K562 (cell line): Measurements from ENCODE around the gene UBAP2. TPM values are rescaled to one million over a fixed set of nuclear protein-coding genes. Genes with fewer than 3 reads are reported as not detected.

Experiments used
- ATAC-seq: fragments of 200-7000 bp; cut with Tn5 transposase; 3 replicates; pipeline ENCODE4 v1.9.1; 2020; ENCODE audit warnings: moderate library complexity
- BruUV-seq: library from RNA; stranded (reverse); fragments of 400-500 nt; replicated peaks from 2 replicates; lab custom pipeline; 2021; lab: Mats Ljungman, UMichigan
- CTCF ChIA-PET: fragments of 300-600 bp; formaldehyde crosslinking; extraction: SDS; loops from one replicate; lab custom pipeline; 2021; ENCODE audit warnings: low intra/inter-chr PET ratio; lab: Yijun Ruan, JAX
- POLR2A ChIA-PET: fragments of 300-600, 350-650 bp; sonication (Branson Sonifier 250); formaldehyde crosslinking; extraction: SDS; loops from one replicate; lab custom pipeline; 2021; ENCODE audit warnings: antibody characterized with exemption, inconsistent platforms; lab: Yijun Ruan, JAX
- DNase-seq, 4 experiments: peaks; one replicate each; pipeline versions ENCODE4 v3.0.0 to v3.0.0-alpha.2; 2011 to 2018; ENCODE audit warnings: low spot score in 3 of 4, mixed read lengths in 3 of 4; ENCODE audit errors: extremely low read depth in 1 of 4
- FAIRE-seq: peaks from 2 replicates; lab custom pipeline; 2011; peaks lifted over from hg19 to GRCh38; lab: Jason Lieb, UNC
- H2AFZ ChIP-seq: 2 replicates; pipeline ENCODE4 v1.6.0; 2011; ENCODE audit warnings: low read depth, low read length, control low read depth, inconsistent platforms
- H3K27ac ChIP-seq: fragments of 200-600 bp; 3 replicates; pipeline ENCODE4 v1.8.0; 2011; ENCODE audit warnings: low read depth, mild to moderate bottlenecking, control low read depth, inconsistent platforms, low read length, moderate library complexity, mixed read lengths; ENCODE audit errors: extremely low read depth
- H3K27me3 ChIP-seq, 2 experiments: fragments of 300-600 bp in 1 of 2; 2 replicates in 1 of 2; 3 replicates in 1 of 2; pipeline versions ENCODE4 v1.6.0 to v1.8.0; 2011; ENCODE audit warnings: inconsistent platforms in 2 of 2, low read length in 2 of 2, mild to moderate bottlenecking in 1 of 2, mixed read lengths in 1 of 2, moderate library complexity in 1 of 2; ENCODE audit not compliant: control insufficient read depth in 2 of 2, insufficient read depth in 2 of 2
- H3K36me3 ChIP-seq: fragments of 300-600 bp; 3 replicates; pipeline ENCODE4 v1.8.0; 2011; ENCODE audit warnings: mild to moderate bottlenecking, low read length, inconsistent platforms; ENCODE audit not compliant: control insufficient read depth, insufficient read depth
- H3K4me1 ChIP-seq, 2 experiments: fragments of 200-600 bp in 1 of 2; replicated peaks in 1 of 2; 2 replicates in 1 of 2; 3 replicates in 1 of 2; pipeline versions ENCODE4 v1.5.1 to v1.8.0; 2011; ENCODE audit warnings: inconsistent platforms in 2 of 2, low read length in 2 of 2, mild to moderate bottlenecking in 1 of 2, mixed read lengths in 1 of 2, moderate library complexity in 1 of 2; ENCODE audit not compliant: control insufficient read depth in 2 of 2, insufficient read depth in 2 of 2
- H3K4me2 ChIP-seq: 2 replicates; pipeline ENCODE4 v1.6.1; 2011; ENCODE audit warnings: low read length, control low read depth, inconsistent platforms, mixed read lengths; ENCODE audit not compliant: insufficient read depth
- H3K4me3 ChIP-seq: fragments of 200-600 bp; sonication (generic), shearing (Covaris generic); 2 replicates; pipeline ENCODE4 v1.5.1; 2016; ENCODE audit warnings: control low read depth, inconsistent platforms
- H3K79me2 ChIP-seq: fragments of 200-600 bp; 3 replicates; pipeline ENCODE4 v1.8.0; 2011; ENCODE audit warnings: low read length, inconsistent platforms; ENCODE audit not compliant: control insufficient read depth, insufficient read depth
- H3K9ac ChIP-seq, 2 experiments: 2 replicates each; pipeline versions ENCODE4 v1.6.0 to v1.6.1; 2011; ENCODE audit warnings: low read depth in 2 of 2, low read length in 2 of 2, control low read depth in 1 of 2, inconsistent platforms in 1 of 2, mild to moderate bottlenecking in 1 of 2, mixed read lengths in 1 of 2; ENCODE audit not compliant: insufficient read depth in 1 of 2
- H3K9me1 ChIP-seq: one replicate; pipeline ENCODE4 v1.6.0; 2011; ENCODE audit warnings: inconsistent platforms, mild to moderate bottlenecking, low read length, moderate library complexity; ENCODE audit not compliant: control insufficient read depth, insufficient read depth
- H3K9me3 ChIP-seq: replicated peaks from 2 replicates; pipeline ENCODE4 v1.5.1; 2011; ENCODE audit warnings: low read depth, low read length, inconsistent platforms; ENCODE audit not compliant: control insufficient read depth, insufficient read depth
- H4K20me1 ChIP-seq: replicated peaks from 2 replicates; pipeline ENCODE4 v1.6.1; 2011; ENCODE audit warnings: low read length, inconsistent platforms, mixed read lengths; ENCODE audit not compliant: control insufficient read depth, insufficient read depth
- CHAMP1 ChIP-seq: fragments of 450-650 bp; IDR thresholded peaks from 2 replicates; pipeline ENCODE4 v1.6.1; 2016; ENCODE audit warnings: mild to moderate bottlenecking
- FIP1L1 ChIP-seq: fragments of 200-400 bp; formaldehyde crosslinking; IDR thresholded peaks from 2 replicates; pipeline ENCODE4 v1.6.1; 2018; ENCODE audit warnings: mild to moderate bottlenecking, low read depth, low read length; ENCODE audit not compliant: poor library complexity, severe bottlenecking
- MBD2 ChIP-seq: sonication (generic); IDR thresholded peaks from 2 replicates; pipeline ENCODE4 v1.6.1; 2016; ENCODE audit warnings: low read depth, borderline replicate concordance
- NBN ChIP-seq: fragments of 450-650 bp; IDR thresholded peaks from 2 replicates; pipeline ENCODE4 v1.6.1; 2016; ENCODE audit warnings: low read depth, mild to moderate bottlenecking
- PTRF ChIP-seq: fragments of 450-650 bp; IDR thresholded peaks from 2 replicates; pipeline ENCODE4 v1.6.1; 2016; ENCODE audit warnings: mild to moderate bottlenecking, missing genetic modification characterization, missing compliant biosample characterization
- RAD21 ChIP-seq, 2 experiments: fragments of 250-450 bp in 1 of 2; fragments of 450-650 bp in 1 of 2; sonication (Bioruptor Pico) in 1 of 2; formaldehyde crosslinking in 1 of 2; IDR thresholded peaks in 1 of 2; conservative IDR thresholded peaks in 1 of 2; 2 replicates each; pipeline versions ENCODE4 v1.4.0 to v1.8.0; 2020 to 2022; ENCODE audit warnings: mild to moderate bottlenecking in 2 of 2, moderate library complexity in 1 of 2
- THRA ChIP-seq: fragments of 450-650 bp; IDR thresholded peaks from 2 replicates; pipeline ENCODE4 v1.6.1; 2017; ENCODE audit warnings: mild to moderate bottlenecking, moderate library complexity
- ZBTB49 ChIP-seq: sonication (generic); formaldehyde crosslinking; IDR thresholded peaks from 2 replicates; pipeline ENCODE4 v1.8.0; 2022; ENCODE audit warnings: missing genetic modification reagents, mild to moderate bottlenecking, borderline replicate concordance
- ZNF217 ChIP-seq: sonication (generic); formaldehyde crosslinking; IDR thresholded peaks from 2 replicates; pipeline ENCODE4 v1.8.0; 2022; ENCODE audit warnings: mild to moderate bottlenecking, missing genetic modification reagents
- in situ Hi-C: fragments of 300-500 bp; cut with MboI; formaldehyde crosslinking; loops from 4 replicates; pipeline ENCODE4 v1.15.0; 2018; ENCODE audit warnings: inconsistent platforms, mixed read lengths
- intact Hi-C: fragments of 100-400 bp; cut with micrococcal nuclease; formaldehyde crosslinking; loops from 2 replicates; pipeline ENCODE4 v1.14.2; 2022
- polyA plus RNA-seq, 8 experiments: library from polyadenylated mRNA; depleted of rRNA in 4 of 8; stranded (reverse) in 5 of 8; unstranded in 3 of 8; fragments of >200 nt; fragmentation: Nextera tagmentation in 2 of 8; fragmentation: Illumina TruSeq in 1 of 8; extraction: Ambion mirVana in 2 of 8; extraction: Trizol in 1 of 8; gene quantifications; 2 replicates each; pipeline versions ENCODE4 v1.2.1 to v1.2.3, GENCODE V29; 2011 to 2014; ENCODE audit warnings: inconsistent platforms in 1 of 8, missing spikeins in 1 of 8
- total RNA-seq, 7 experiments: library from RNA; depleted of rRNA in 6 of 7; stranded (reverse); fragments of >200 nt in 6 of 7; fragmentation: Illumina TruSeq in 2 of 7; extraction: Trizol in 2 of 7; gene quantifications; 2 replicates each; pipeline versions ENCODE4 v1.2.1 to v1.2.3, GENCODE V29; 2011 to 2021; ENCODE audit warnings: low replicate concordance in 1 of 7

The UBAP2 gene
- total and polyA plus RNA-seq, 9 of the 15 experiments (the other 6 are each of a cell fraction or from before 2014, with no cell fraction given) = 8.7 to 47.9 (median 18.7) TPM

- TF ChIP-seq THRA = no peak
- TF ChIP-seq, all 486 proteins: peak for 0
Observed at GRCh38 chr9:34001298-34001697, 47.4 kb downstream of the UBAP2 start (continued).

- TF ChIP-seq CHAMP1 = no peak
- no peak for TF ChIP-seq ZBTB49
- no peak for TF ChIP-seq FIP1L1
- TF ChIP-seq RAD21 (CRISPR knock-in tag; conservative IDR thresholded peaks at IDR 0.05 in 1 of 2, IDR thresholded peaks at IDR 0.05 in 1 of 2) = no peak
- TF ChIP-seq MBD2 = no peak
- no peak for TF ChIP-seq PTRF
- TF ChIP-seq NBN = no peak
- TF ChIP-seq ZNF217 = no peak
- POLR2A ChIA-PET = no interaction called here
- Histone ChIP-seq H2AFZ (no peak overlapping the region), H3K4me3 (no peak overlapping the region), H3K27ac (no peak overlapping the region), H3K79me2 (peaks cover 6% of the 10 kb centered on the region; the same call in 1 of the 3 replicates), H3K9me1 (no peaks in the 10 kb centered on the region), H3K27me3 (no peaks in the 10 kb centered on the region), H3K4me1 (no peaks in the 10 kb centered on the region), H3K9ac (no peak overlapping the region), H3K36me3 (peaks cover 68% of the 10 kb centered on the region), H4K20me1 (no peaks in the 10 kb centered on the region), H3K4me2 (no peak overlapping the region), H3K9me3 (no peaks in the 10 kb centered on the region)
- intact Hi-C loops (no loop called here), in situ Hi-C loops (no loop called here)
- FAIRE-seq (no peak), ATAC-seq (no peak), DNase-seq (no peak)
- CTCF ChIA-PET = no interaction called here
- no TSS peak for BruUV-seq
Observed at GRCh38 chr9:33995449-33995848, 53.2 kb downstream of the UBAP2 start.
